Panc1 (cell line): ENCODE data around the gene FYN. TPM values are rescaled to one million over a fixed set of nuclear protein-coding genes. Genes with fewer than 3 reads are reported as not detected.

ENCODE experiments used
- ATAC-seq: fragments of 200-7000 bp; cut with Tn5 transposase; 2 replicates; pipeline ENCODE4 v1.9.1; 2020; ENCODE audit warnings: mild to moderate bottlenecking, moderate library complexity
- BruUV-seq: library from RNA; stranded (reverse); fragments of 400-500 nt; replicated peaks from 2 replicates; lab custom pipeline; 2021; lab: Mats Ljungman, UMichigan
- CTCF ChIA-PET: fragments of 300-600 bp; sonication (Branson Sonifier 250); formaldehyde crosslinking; loops from one replicate; lab custom pipeline; 2022; ENCODE audit warnings: antibody characterized with exemption; lab: Charles Lee
- POLR2A ChIA-PET: fragments of 300-600 bp; sonication (Branson Sonifier 250); formaldehyde crosslinking; loops from one replicate; lab custom pipeline; 2022; ENCODE audit warnings: antibody characterized with exemption; lab: Charles Lee
- DNase-seq: peaks from one replicate; pipeline ENCODE4 v3.0.0-alpha.2; 2010; ENCODE audit warnings: low read depth, low spot score
- H3K27ac ChIP-seq: 2 replicates; pipeline ENCODE4 v1.5.1; 2011; ENCODE audit warnings: mild to moderate bottlenecking, low read length, inconsistent platforms
- H3K27me3 ChIP-seq: fragments of 200-500 bp; sonication (Bioruptor generic); 2 replicates; pipeline ENCODE4 v1.6.0; 2014; ENCODE audit warnings: low read length, inconsistent platforms; ENCODE audit not compliant: control insufficient read depth, insufficient read depth
- H3K36me3 ChIP-seq: fragments of 200-500 bp; sonication (Bioruptor generic); 2 replicates; pipeline ENCODE4 v1.5.1; 2014; ENCODE audit warnings: inconsistent platforms, mild to moderate bottlenecking, low read length, moderate library complexity; ENCODE audit not compliant: control insufficient read depth, insufficient read depth
- H3K4me1 ChIP-seq: 2 replicates; pipeline ENCODE4 v1.5.1; 2011; ENCODE audit warnings: inconsistent platforms, mild to moderate bottlenecking, low read length, moderate library complexity; ENCODE audit not compliant: control insufficient read depth, insufficient read depth
- H3K4me3 ChIP-seq, 2 experiments: 2 replicates each; pipeline ENCODE4 v1.5.1; 2011 to 2012; ENCODE audit warnings: low read depth in 2 of 2, low read length in 2 of 2, mild to moderate bottlenecking in 2 of 2, inconsistent platforms in 1 of 2, moderate library complexity in 1 of 2
- H3K9me3 ChIP-seq: fragments of 200-500 bp; sonication (Bioruptor generic); 2 replicates; pipeline ENCODE4 v1.5.1; 2014; ENCODE audit warnings: low read depth, mild to moderate bottlenecking, inconsistent platforms, low read length, moderate library complexity; ENCODE audit not compliant: control insufficient read depth, insufficient read depth
- CTCF ChIP-seq: fragments of 450-650 bp; IDR thresholded peaks from 2 replicates; pipeline ENCODE4 v1.5.1; 2017; ENCODE audit warnings: mild to moderate bottlenecking
- POLR2AphosphoS5 ChIP-seq: IDR thresholded peaks from 2 replicates; pipeline ENCODE4 v1.6.1; 2012; ENCODE audit warnings: mild to moderate bottlenecking, low read depth, low read length, moderate library complexity
- REST ChIP-seq, 2 experiments: IDR thresholded peaks; 2 replicates each; pipeline ENCODE4 v1.6.1; 2011 to 2012; ENCODE audit warnings: low read depth in 2 of 2, control low read depth in 1 of 2, low read length in 1 of 2, mild to moderate bottlenecking in 1 of 2, moderate library complexity in 1 of 2; ENCODE audit not compliant: insufficient read depth in 1 of 2
- SIN3A ChIP-seq: IDR thresholded peaks from 2 replicates; pipeline ENCODE4 v1.6.1; 2012; ENCODE audit warnings: low read depth, mild to moderate bottlenecking, low read length, moderate library complexity, borderline replicate concordance; ENCODE audit not compliant: insufficient read depth
- TCF7L2 ChIP-seq: IDR thresholded peaks from 2 replicates; pipeline ENCODE4 v1.6.1; 2011; ENCODE audit warnings: mild to moderate bottlenecking, low read depth, low read length, inconsistent platforms
- in situ Hi-C: cut with HindIII; loops from 2 replicates; pipeline ENCODE4 v1.10.0; 2016; ENCODE audit warnings: low sequenced_read_pairs, low pct_unique_long_range_greater_than_20kb
- intact Hi-C: fragments of 100-400 bp; cut with micrococcal nuclease; formaldehyde crosslinking; loops from one replicate; pipeline ENCODE4 v1.10.0; 2022; ENCODE audit not compliant: unreplicated experiment
- total RNA-seq: library from RNA; stranded (reverse); gene quantifications from one replicate; pipeline ENCODE4 v1.2.1, GENCODE V29; 2021; ENCODE audit not compliant: unreplicated experiment

Gene FYN
- total RNA-seq, 1 experiment from 2014 or later = 4.2 TPM

- H3K36me3 ChIP-seq = no peaks in the 10 kb centered on the region
- CTCF ChIA-PET = interaction anchor here (0.7 kb wide), 1 partner anchor 252 kb away, joined by 3 read pairs; no protein-coding TSS in a partner anchor
- ATAC-seq = no peak; the same call in 1 of the 2 replicates
- in situ Hi-C loops = no loop called here
- no peaks in the 10 kb centered on the region for H3K9me3 ChIP-seq
- H3K27me3 ChIP-seq = no peaks in the 10 kb centered on the region; the same call in 1 of the 2 replicates
- POLR2A ChIA-PET = no interaction called here
- no peak for TF ChIP-seq REST (IDR thresholded peaks at IDR 0.05; ENCODE audit: insufficient read depth in 1 of 2, low read depth in 2 of 2, low read length in 1 of 2)
- TF ChIP-seq TCF7L2 = no peak
- no peak for TF ChIP-seq SIN3A
- TF ChIP-seq CTCF = no peak
- no peak for TF ChIP-seq POLR2AphosphoS5
- H3K4me1 ChIP-seq = no peaks in the 10 kb centered on the region
- no peak overlapping the region for H3K27ac ChIP-seq
- intact Hi-C loops = no loop called here
- BruUV-seq = no TSS peak
- no peak for DNase-seq
- H3K4me3 ChIP-seq = no peak overlapping the region
Observed at GRCh38 chr6:111792914-111793700, 80.1 kb downstream of the FYN start.

- TF ChIP-seq CTCF (no peak), TCF7L2 (no peak), POLR2AphosphoS5 (no peak), SIN3A (no peak), REST (IDR thresholded peaks at IDR 0.05; ENCODE audit: insufficient read depth in 1 of 2, low read depth in 2 of 2, low read length in 1 of 2) (no peak)
- intact Hi-C loops (no loop called here), in situ Hi-C loops (no loop called here)
- POLR2A ChIA-PET = no interaction called here
- H3K27me3 ChIP-seq = no peaks in the 10 kb centered on the region; the same call in 1 of the 2 replicates
- DNase-seq = no peak
- H3K27ac ChIP-seq = no peak overlapping the region
- no peak overlapping the region for H3K4me3 ChIP-seq
- CTCF ChIA-PET = no interaction called here
- no peak for ATAC-seq
- BruUV-seq = no TSS peak
- no peaks in the 10 kb centered on the region for H3K4me1 ChIP-seq
- no peaks in the 10 kb centered on the region for H3K9me3 ChIP-seq
- no peaks in the 10 kb centered on the region for H3K36me3 ChIP-seq
Observed at GRCh38 chr6:111792241-111792640, 81.0 kb downstream of the FYN start.
